GM12864 (cell line): ENCODE measurements around the gene C9orf153.
A peak's percentile ranks its signal among the peaks of the same experiment; 100 is the strongest.

Experiments
- DNase-seq: peaks from one replicate; pipeline ENCODE4 v3.0.0-alpha.2; 2011; ENCODE audit warnings: low read depth
- H3K4me3 ChIP-seq: 2 replicates; pipeline ENCODE4 v1.5.1; 2011; ENCODE audit warnings: mild to moderate bottlenecking, low read depth, low read length, control low read depth
- CTCF ChIP-seq: IDR thresholded peaks from 2 replicates; pipeline ENCODE4 v1.5.1; 2011; ENCODE audit warnings: low read depth, mild to moderate bottlenecking, moderate library complexity, low read length, control low read depth, inconsistent platforms; ENCODE audit errors: missing control alignments

Gene C9orf153

GRCh38 chr9:86281593-86282076 lies 22.2 kb upstream of the C9orf153 start:
- H3K4me3 ChIP-seq, result peak overlapping the region; percentile 98
- no peak for TF ChIP-seq CTCF
- DNase-seq, result peak; percentile 7

- DNase-seq, result no peak
- TF ChIP-seq CTCF, result no peak
- H3K4me3 ChIP-seq, result peak overlapping the region; percentile 18; the same call in 1 of the 2 replicates
These were observed 21.1 kb upstream of the C9orf153 start for GRCh38 chr9:86280580-86280979.

GRCh38 chr9:86279839-86280238 lies 20.4 kb upstream of the C9orf153 start:
- no peak overlapping the region for H3K4me3 ChIP-seq
- TF ChIP-seq CTCF, result no peak
- no peak for DNase-seq

- TF ChIP-seq CTCF, result no peak
- DNase-seq, result no peak
These were observed 17.6 kb upstream of the C9orf153 start for GRCh38 chr9:86277072-86277471.

GRCh38 chr9:86275962-86276361 lies 16.5 kb upstream of the C9orf153 start:
- no peak overlapping the region for H3K4me3 ChIP-seq
- no peak for DNase-seq
- TF ChIP-seq CTCF, result peak; percentile 26

More at GRCh38 chr9:86277072-86277471, 17.6 kb upstream of the C9orf153 start:
- no peak overlapping the region for H3K4me3 ChIP-seq

- DNase-seq, result no peak
- no peak overlapping the region for H3K4me3 ChIP-seq
- TF ChIP-seq CTCF, result no peak
These were observed 15.6 kb upstream of the C9orf153 start for GRCh38 chr9:86274821-86275643.

- TF ChIP-seq CTCF, result no peak
- no peak for DNase-seq
These were observed 12.8 kb upstream of the C9orf153 start for GRCh38 chr9:86272221-86272620.

More at GRCh38 chr9:86272221-86272620, 12.8 kb upstream of the C9orf153 start:
- H3K4me3 ChIP-seq, result no peak overlapping the region
